Parathyroid adenoma (tissue), 2 donors: Measurements from ENCODE around the gene ZIC2.

Source experiments
- H2AFZ ChIP-seq: fragments of 300-600 bp; sonication (generic); one replicate; pipeline ENCODE4 v1.7.0; 2017; ENCODE audit warnings: antibody characterized with exemption, mild to moderate bottlenecking
- H3K27ac ChIP-seq: fragments of 300-600 bp; sonication (generic); one replicate; pipeline ENCODE4 v1.7.0; 2017
- H3K27me3 ChIP-seq: fragments of 300-600 bp; sonication (generic); one replicate; pipeline ENCODE4 v1.7.0; 2017; ENCODE audit warnings: low read length; ENCODE audit not compliant: control insufficient read depth, insufficient read depth
- H3K36me3 ChIP-seq: fragments of 300-600 bp; sonication (generic); one replicate; pipeline ENCODE4 v1.7.0; 2017; ENCODE audit warnings: low read length; ENCODE audit not compliant: control insufficient read depth, insufficient read depth
- H3K4me1 ChIP-seq: fragments of 300-600 bp; sonication (generic); one replicate; pipeline ENCODE4 v1.7.0; 2017; ENCODE audit warnings: control low read depth
- H3K4me2 ChIP-seq: fragments of 300-600 bp; sonication (generic); one replicate; pipeline ENCODE4 v1.7.0; 2017; ENCODE audit warnings: low read length
- H3K4me3 ChIP-seq: fragments of 300-600 bp; sonication (generic); one replicate; pipeline ENCODE4 v1.7.0; 2017; ENCODE audit warnings: low read depth, low read length
- H3K79me2 ChIP-seq: fragments of 300-600 bp; sonication (generic); one replicate; pipeline ENCODE4 v1.7.0; 2017; ENCODE audit warnings: control low read depth
- H3K9ac ChIP-seq: fragments of 300-600 bp; sonication (generic); one replicate; pipeline ENCODE4 v1.7.0; 2017; ENCODE audit warnings: mild to moderate bottlenecking
- H3K9me3 ChIP-seq: fragments of 300-600 bp; sonication (generic); one replicate; pipeline ENCODE4 v1.7.0; 2017; ENCODE audit warnings: low read length; ENCODE audit not compliant: control insufficient read depth
- TF ChIP-seq, protein P1 (sequence below): fragments of 300-600 bp; sonication (generic); IDR thresholded peaks from one replicate; pipeline ENCODE4 v1.7.0; 2017; ENCODE audit warnings: antibody characterized with exemption, mild to moderate bottlenecking
- donor health status: primary hyperparathyroidism.

Gene ZIC2

DNA sequence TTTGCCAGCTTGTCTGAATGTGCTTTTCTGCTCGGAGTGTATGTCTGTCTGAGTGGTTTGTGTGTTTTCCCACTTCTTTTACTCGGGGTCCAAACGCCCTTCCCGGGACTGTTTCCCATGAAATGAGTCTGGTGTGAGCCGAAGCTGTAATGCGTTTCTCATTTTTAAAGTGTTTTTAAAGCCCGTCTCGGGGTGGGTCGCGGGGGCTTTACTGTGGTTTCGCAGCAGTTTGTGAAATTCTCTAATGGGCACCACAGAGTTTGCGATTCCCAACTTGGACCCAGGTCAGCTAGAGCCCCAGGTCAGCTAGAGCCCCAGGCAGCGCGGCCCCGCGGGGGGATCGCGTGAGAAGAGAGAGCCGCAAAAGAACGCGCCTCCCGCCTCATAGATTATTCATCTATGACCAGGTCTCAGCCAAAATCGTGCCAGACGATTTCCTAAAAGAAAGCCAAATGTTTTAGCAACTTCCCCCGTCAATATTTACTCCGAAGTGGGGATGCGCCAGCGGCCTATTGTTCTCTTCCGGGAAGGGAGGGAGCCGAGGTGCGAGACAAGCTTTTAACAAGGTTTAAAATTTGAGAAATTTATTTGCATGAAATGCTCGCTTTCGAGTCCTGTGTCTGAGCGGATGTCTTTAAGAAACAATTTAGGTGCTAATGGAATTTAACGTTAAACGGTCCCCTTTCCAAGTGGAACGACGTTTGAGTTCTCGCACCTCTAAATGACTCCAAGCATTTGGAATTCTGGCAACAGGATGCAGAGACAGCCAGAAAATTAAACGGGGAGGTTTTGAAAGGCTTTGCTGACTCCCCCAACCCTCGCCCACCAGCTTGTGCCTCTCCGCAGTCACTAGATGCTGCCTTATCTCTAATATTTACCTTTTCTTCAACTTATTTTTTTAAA lies 2.2 kb downstream of the ZIC2 start:
- TF ChIP-seq, protein P1, sequence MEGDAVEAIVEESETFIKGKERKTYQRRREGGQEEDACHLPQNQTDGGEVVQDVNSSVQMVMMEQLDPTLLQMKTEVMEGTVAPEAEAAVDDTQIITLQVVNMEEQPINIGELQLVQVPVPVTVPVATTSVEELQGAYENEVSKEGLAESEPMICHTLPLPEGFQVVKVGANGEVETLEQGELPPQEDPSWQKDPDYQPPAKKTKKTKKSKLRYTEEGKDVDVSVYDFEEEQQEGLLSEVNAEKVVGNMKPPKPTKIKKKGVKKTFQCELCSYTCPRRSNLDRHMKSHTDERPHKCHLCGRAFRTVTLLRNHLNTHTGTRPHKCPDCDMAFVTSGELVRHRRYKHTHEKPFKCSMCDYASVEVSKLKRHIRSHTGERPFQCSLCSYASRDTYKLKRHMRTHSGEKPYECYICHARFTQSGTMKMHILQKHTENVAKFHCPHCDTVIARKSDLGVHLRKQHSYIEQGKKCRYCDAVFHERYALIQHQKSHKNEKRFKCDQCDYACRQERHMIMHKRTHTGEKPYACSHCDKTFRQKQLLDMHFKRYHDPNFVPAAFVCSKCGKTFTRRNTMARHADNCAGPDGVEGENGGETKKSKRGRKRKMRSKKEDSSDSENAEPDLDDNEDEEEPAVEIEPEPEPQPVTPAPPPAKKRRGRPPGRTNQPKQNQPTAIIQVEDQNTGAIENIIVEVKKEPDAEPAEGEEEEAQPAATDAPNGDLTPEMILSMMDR, result no peak
- H3K36me3 ChIP-seq, result no peaks in the 10 kb centered on the region
- H3K79me2 ChIP-seq, result no peaks in the 10 kb centered on the region
- no peaks in the 10 kb centered on the region for H3K9me3 ChIP-seq
- H3K4me3 ChIP-seq, result no peak overlapping the region
- no peak overlapping the region for H3K9ac ChIP-seq
- H3K27ac ChIP-seq, result no peak overlapping the region
- no peaks in the 10 kb centered on the region for H3K4me1 ChIP-seq
- H3K4me2 ChIP-seq, result no peak overlapping the region
- peaks cover 34% of the 10 kb centered on the region for H3K27me3 ChIP-seq
- H2AFZ ChIP-seq, result no peak overlapping the region

DNA sequence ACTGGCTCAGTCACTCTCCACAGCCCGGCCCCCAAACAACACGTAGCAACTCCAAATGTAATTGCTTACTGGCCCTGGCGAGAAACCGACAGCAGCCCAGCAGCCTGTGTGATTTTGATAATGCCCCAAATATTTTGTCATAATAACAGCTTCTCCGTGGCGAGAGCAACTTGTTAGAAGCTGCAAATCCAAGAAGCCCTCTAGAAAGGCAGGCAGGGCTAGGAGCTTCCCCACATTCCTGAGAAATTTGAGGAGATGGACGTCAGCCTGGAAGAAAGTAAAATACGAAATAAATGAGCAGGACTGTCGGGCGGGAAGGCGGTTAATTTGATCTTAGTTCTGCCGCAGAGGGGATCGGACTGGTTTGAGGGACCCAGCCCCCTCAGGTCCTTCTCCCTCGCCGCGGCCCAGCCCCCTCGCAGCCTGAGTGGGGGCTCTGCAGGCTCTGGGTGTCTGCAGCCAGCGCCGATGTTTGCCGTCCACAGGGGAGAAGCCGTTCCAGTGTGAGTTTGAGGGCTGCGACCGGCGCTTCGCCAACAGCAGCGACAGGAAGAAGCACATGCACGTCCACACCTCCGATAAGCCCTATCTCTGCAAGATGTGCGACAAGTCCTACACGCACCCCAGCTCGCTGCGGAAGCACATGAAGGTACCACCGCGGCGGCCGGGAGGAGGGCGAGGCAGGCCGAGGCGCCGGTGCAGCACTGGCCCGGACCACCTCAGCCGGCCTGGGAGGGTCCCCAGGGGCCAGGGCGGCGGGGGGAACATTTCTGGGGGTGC lies 3.1 kb downstream of the ZIC2 start:
- Histone ChIP-seq H3K4me2 (no peak overlapping the region), H3K4me3 (no peak overlapping the region), H3K4me1 (no peaks in the 10 kb centered on the region), H3K27me3 (peaks cover 26% of the 10 kb centered on the region), H3K27ac (no peak overlapping the region), H3K36me3 (no peaks in the 10 kb centered on the region), H3K79me2 (no peaks in the 10 kb centered on the region), H3K9me3 (no peaks in the 10 kb centered on the region), H2AFZ (no peak overlapping the region), H3K9ac (no peak overlapping the region)
- TF ChIP-seq, protein P1, result no peak

DNA sequence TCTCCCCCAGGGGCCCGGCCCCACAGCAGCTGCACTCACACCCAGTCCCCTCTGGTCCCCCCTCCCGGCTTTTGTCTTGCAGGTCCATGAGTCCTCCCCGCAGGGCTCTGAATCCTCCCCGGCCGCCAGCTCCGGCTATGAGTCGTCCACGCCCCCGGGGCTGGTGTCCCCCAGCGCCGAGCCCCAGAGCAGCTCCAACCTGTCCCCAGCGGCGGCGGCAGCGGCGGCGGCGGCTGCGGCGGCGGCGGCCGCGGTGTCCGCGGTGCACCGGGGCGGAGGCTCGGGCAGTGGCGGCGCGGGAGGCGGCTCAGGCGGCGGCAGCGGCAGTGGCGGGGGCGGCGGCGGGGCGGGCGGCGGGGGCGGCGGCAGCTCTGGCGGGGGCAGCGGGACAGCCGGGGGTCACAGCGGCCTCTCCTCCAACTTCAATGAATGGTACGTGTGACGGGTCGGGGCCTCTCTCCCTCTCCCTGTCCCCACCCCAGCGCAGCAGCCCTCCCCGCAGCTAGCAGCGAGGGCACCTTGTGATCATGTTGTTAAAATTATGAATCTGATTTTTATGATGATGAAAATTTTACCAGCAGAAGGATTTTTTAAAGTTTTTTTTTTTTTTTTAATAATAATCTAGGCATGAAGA lies 3.8 kb downstream of the ZIC2 start:
- H3K9ac ChIP-seq, result no peak overlapping the region
- no peak overlapping the region for H3K4me3 ChIP-seq

DNA sequence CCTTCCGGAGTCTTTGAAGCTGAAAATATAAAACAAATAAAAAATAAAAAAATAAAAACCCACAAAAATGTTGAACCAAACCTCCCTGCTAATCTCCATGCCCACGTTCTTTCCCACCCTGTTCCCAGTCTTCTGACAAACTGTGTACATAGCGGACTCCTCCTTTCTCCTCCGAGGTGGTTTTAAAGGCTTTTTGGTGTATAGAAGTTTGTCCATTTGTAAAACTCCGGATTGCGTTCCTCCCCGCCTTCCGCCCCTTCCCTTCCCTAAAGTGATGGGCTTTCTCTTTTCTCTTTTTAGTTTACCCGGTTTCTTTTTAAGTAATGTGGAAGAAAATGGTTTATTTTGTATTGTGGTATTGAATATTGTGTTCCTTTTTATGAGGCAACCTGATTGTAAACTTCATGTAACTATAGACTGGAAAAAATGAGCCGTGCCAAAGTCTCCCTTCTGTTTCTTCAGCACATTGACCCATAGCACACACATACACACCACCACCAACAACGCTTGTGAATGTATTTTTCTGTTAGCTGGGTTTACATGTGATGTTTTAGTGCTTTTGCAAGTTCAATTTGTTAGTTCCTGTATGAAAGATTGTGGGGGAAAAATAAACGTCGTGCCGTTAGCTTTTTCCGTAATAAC lies 4.4 kb downstream of the ZIC2 start:
- Histone ChIP-seq H3K27ac (no peak overlapping the region), H3K9me3 (no peaks in the 10 kb centered on the region), H3K36me3 (no peaks in the 10 kb centered on the region), H3K4me3 (no peak overlapping the region), H3K9ac (no peak overlapping the region), H3K79me2 (no peaks in the 10 kb centered on the region), H3K27me3 (peaks cover 21% of the 10 kb centered on the region), H3K4me2 (no peak overlapping the region), H3K4me1 (no peaks in the 10 kb centered on the region), H2AFZ (no peak overlapping the region)
- TF ChIP-seq, protein P1, result no peak

More for the DNA sequence above, 3.8 kb downstream of the ZIC2 start:
- Histone ChIP-seq H3K9me3 (no peaks in the 10 kb centered on the region), H3K4me2 (no peak overlapping the region), H3K27ac (no peak overlapping the region), H2AFZ (no peak overlapping the region), H3K4me1 (no peaks in the 10 kb centered on the region), H3K79me2 (no peaks in the 10 kb centered on the region), H3K36me3 (no peaks in the 10 kb centered on the region), H3K27me3 (peaks cover 21% of the 10 kb centered on the region)
- TF ChIP-seq, protein P1, result no peak
